ENCODE results near the gene SERPINE1.
"Not testable (repeated sequence)": the region's sequence is repeated elsewhere in the genome, so short reads cannot be mapped to it uniquely, and the experiment has no call there.

SERPINE1 gene

GRCh38 chr7:101127460-101128039 is 646 bp downstream of the SERPINE1 start:
- DNase-seq (no peak), ATAC-seq (no peak)
- H3K27me3 Mint-ChIP-seq, result peaks cover 91% of the 10 kb centered on the region
- peaks cover 54% of the 10 kb centered on the region for H3K4me1 Mint-ChIP-seq
- no peak overlapping the region for H3K27ac Mint-ChIP-seq
- peak overlapping the region; percentile 63 to 77 for H3K4me3 Mint-ChIP-seq
- H3K9me3 Mint-ChIP-seq, result no peaks in the 10 kb centered on the region

- Mint-ChIP-seq H3K4me1 (peaks cover 47% of the 10 kb centered on the region), H3K27me3 (peaks cover 89% of the 10 kb centered on the region), H3K4me3 (no peak overlapping the region), H3K9me3 (no peaks in the 10 kb centered on the region), H3K27ac (no peak overlapping the region)
- no peak for ATAC-seq
- no peak for DNase-seq
These were observed 1.3 kb downstream of the SERPINE1 start for GRCh38 chr7:101128040-101128834.

DNA sequence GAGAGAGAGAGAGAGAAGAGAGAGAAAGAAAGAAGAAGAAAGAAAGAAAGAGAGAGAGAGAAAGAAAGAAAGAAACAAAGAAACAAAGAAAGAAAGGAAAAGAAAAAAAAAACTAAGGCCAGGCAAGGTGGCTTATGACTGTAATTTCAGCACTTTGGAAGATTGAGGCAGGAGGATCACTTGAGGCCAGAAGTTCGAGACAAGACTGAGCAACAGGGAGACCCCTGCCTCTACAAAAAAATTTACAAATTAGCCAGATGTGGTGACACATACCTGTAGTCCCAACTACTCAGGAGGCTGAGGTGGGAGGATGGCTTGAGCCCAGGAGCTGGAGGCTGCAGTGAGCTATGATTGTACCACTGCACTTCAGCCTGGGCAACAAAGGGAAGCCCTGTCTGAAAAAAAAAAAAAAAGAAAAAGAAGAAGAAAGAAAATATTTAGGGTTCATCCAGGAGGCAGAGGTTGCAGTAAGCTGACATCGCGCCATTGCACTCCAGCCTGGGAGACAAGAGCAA is 2.8 kb downstream of the SERPINE1 start:
- H3K4me1 Mint-ChIP-seq, result peaks cover 50% of the 10 kb centered on the region
- H3K4me3 Mint-ChIP-seq, result no peak overlapping the region
- no peak for ATAC-seq
- H3K27me3 Mint-ChIP-seq, result peaks cover 91% of the 10 kb centered on the region
- H3K27ac Mint-ChIP-seq, result no peak overlapping the region
- DNase-seq, result no peak
- H3K9me3 Mint-ChIP-seq, result no peaks in the 10 kb centered on the region

- H3K4me3 Mint-ChIP-seq, H3K27ac Mint-ChIP-seq, H3K9me3 Mint-ChIP-seq, ATAC-seq, DNase-seq: not testable (repeated sequence)
- peaks cover 40% of the 10 kb centered on the region for H3K4me1 Mint-ChIP-seq
- H3K27me3 Mint-ChIP-seq, result peaks cover 84% of the 10 kb centered on the region
These were observed 6.0 kb downstream of the SERPINE1 start for GRCh38 chr7:101132626-101133600.

GRCh38 chr7:101133621-101134398 is 6.9 kb downstream of the SERPINE1 start:
- H3K9me3 Mint-ChIP-seq, result no peaks in the 10 kb centered on the region
- no peak overlapping the region for H3K27ac Mint-ChIP-seq
- ATAC-seq (no peak), DNase-seq (no peak)
- H3K4me1 Mint-ChIP-seq, result peaks cover 43% of the 10 kb centered on the region
- peaks cover 76% of the 10 kb centered on the region for H3K27me3 Mint-ChIP-seq
- no peak overlapping the region for H3K4me3 Mint-ChIP-seq

- Mint-ChIP-seq H3K27me3 (peaks cover 70% of the 10 kb centered on the region), H3K27ac (no peak overlapping the region)
These were observed 7.6 kb downstream of the SERPINE1 start for GRCh38 chr7:101134399-101134980.

GRCh38 chr7:101137651-101138212 is 10.8 kb downstream of the SERPINE1 start:
- ATAC-seq (no peak), DNase-seq (no peak)
- peak overlapping the region; percentile 78 to 93 for H3K27ac Mint-ChIP-seq
- no peaks in the 10 kb centered on the region for H3K9me3 Mint-ChIP-seq
- peak overlapping the region; percentile 60 to 66 for H3K4me3 Mint-ChIP-seq
- peaks cover 69% of the 10 kb centered on the region for H3K4me1 Mint-ChIP-seq
- peaks cover 44% of the 10 kb centered on the region for H3K27me3 Mint-ChIP-seq

More at GRCh38 chr7:101134399-101134980, 7.6 kb downstream of the SERPINE1 start:
- H3K4me1 Mint-ChIP-seq, result peaks cover 47% of the 10 kb centered on the region
- no peak overlapping the region for H3K4me3 Mint-ChIP-seq
- H3K9me3 Mint-ChIP-seq, result no peaks in the 10 kb centered on the region
- DNase-seq, result no peak
- no peak for ATAC-seq

- H3K4me3 Mint-ChIP-seq, result peak overlapping the region; percentile 60 to 66
- DNase-seq (peak; percentile 72 to 87), ATAC-seq (peak; percentile 97)
- no peaks in the 10 kb centered on the region for H3K9me3 Mint-ChIP-seq
- peaks cover 45% of the 10 kb centered on the region for H3K27me3 Mint-ChIP-seq
- H3K27ac Mint-ChIP-seq, result peak overlapping the region; percentile 81 to 93
- H3K4me1 Mint-ChIP-seq, result peaks cover 73% of the 10 kb centered on the region
These were observed 11.4 kb downstream of the SERPINE1 start for GRCh38 chr7:101138213-101138870.

- no peak overlapping the region for H3K4me3 Mint-ChIP-seq
- no peak for ATAC-seq
- no peak for DNase-seq
- H3K27ac Mint-ChIP-seq, result no peak overlapping the region
- H3K9me3 Mint-ChIP-seq, result no peaks in the 10 kb centered on the region
- H3K27me3 Mint-ChIP-seq, result peaks cover 45% of the 10 kb centered on the region
- peaks cover 63% of the 10 kb centered on the region for H3K4me1 Mint-ChIP-seq
These were observed 13.4 kb downstream of the SERPINE1 start for GRCh38 chr7:101140339-101140699.

DNA sequence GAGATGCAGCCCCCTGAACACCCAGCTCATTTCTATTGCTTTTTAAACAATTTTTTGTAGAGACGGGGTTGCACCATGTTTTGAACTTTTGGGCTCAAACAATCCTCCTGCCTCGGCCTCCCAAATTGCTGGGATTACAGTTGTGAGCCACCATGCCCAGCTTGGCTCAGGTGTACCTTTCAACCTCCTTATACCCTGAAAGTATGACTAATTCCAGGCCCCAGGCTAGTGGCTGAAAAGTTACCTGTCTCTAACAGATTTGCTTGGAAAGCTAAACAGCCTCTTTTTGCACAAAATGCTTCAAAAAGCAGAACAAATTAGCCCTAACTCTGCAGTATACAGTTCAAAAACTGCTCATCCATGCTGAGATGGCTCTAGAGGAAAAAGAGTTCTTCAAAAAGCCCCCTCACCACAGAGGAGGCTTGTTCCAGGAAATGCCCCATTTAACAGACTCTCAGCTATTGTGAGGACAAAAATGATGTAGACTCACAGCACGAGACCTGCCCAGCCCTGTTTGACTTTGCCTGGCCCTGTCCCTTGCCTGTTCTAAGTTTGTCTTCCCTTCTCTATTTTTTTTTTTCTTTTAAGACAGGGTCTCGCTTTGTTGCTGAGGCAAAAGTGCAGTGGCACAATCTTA is 14.0 kb downstream of the SERPINE1 start:
- Mint-ChIP-seq H3K4me1 (peaks cover 61% of the 10 kb centered on the region), H3K27ac (peak overlapping the region in 1 of 2 donors; percentile 59), H3K27me3 (peaks cover 46% of the 10 kb centered on the region), H3K9me3 (no peaks in the 10 kb centered on the region), H3K4me3 (peak overlapping the region in 1 of 2 donors; percentile 24)
- ATAC-seq (peak; percentile 35), DNase-seq (no peak)

GRCh38 chr7:101151908-101152651 is 25.2 kb downstream of the SERPINE1 start:
- ATAC-seq, result no peak
- H3K4me3 Mint-ChIP-seq, result no peak overlapping the region
- DNase-seq, result no peak
- H3K4me1 Mint-ChIP-seq, result peaks cover 19% of the 10 kb centered on the region
- peaks cover 0 to 5% of the 10 kb centered on the region in 2 donors for H3K9me3 Mint-ChIP-seq
- no peak overlapping the region for H3K27ac Mint-ChIP-seq
- peaks cover 31% of the 10 kb centered on the region for H3K27me3 Mint-ChIP-seq

DNA sequence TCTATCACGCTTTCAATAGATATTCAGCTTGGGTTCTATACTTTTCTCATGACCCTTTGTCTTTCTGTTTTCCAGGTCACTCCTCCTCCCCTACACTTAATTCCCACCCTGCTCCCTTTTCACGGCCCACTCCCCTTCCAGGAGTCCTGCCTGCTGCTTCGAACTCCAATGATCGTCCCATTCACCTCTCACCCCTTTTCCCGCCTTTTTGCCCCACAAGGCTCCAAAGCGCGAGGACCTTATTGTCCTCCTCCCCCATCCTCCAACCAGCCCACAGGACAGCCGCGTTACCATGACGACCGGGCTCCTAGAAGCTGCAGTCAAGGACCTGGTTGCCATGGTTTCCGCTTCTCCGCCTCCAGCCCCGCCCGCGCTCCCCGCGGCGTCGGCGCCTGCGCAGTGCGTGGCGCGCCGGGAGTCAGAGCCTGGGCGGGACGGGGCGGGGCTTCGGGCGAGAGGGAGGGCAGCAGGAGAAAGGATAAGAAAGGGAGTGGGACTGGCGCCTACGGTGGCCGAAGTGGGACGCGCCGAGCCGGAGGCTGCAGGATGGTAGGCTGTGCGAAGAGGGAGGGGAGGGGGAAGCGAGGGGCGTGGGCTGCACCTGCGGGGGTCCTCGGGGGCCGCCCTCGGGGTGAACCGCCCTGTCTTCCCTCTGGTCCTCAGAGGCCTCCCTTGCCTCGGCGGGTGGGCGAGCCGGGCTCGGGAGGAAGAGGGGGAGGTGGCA is 27.2 kb downstream of the SERPINE1 start, which contains the start of gene AP1S1:
TSS of gene AP1S1 (plus strand) at position 508 of the 724 bp plus-strand sequence. CDS start at position 547, 39 bp downstream.
- peak within 1 kb of the TSS in 1 of 2 donors; percentile 33 for H3K27ac Mint-ChIP-seq
- H3K4me3 Mint-ChIP-seq, result peak within 1 kb of the TSS; percentile 86 to 87
- ATAC-seq (peak; percentile 90), DNase-seq (peak; percentile 85 to 90)
- peaks cover 19% of the 10 kb centered on the region for H3K27me3 Mint-ChIP-seq
- peaks cover 0 to 5% of the 10 kb centered on the region in 2 donors for H3K9me3 Mint-ChIP-seq
- H3K4me1 Mint-ChIP-seq, result peaks cover 18% of the 10 kb centered on the region

Measured in stimulated activated naive CD8-positive, alpha-beta T cell treated with anti-CD3 and anti-CD28 coated beads, Interleukin-15, amount 100 ng/mL, for 72 hours (primary cell).